ENCODE results near the gene NUDT3.

The NUDT3 gene

DNA sequence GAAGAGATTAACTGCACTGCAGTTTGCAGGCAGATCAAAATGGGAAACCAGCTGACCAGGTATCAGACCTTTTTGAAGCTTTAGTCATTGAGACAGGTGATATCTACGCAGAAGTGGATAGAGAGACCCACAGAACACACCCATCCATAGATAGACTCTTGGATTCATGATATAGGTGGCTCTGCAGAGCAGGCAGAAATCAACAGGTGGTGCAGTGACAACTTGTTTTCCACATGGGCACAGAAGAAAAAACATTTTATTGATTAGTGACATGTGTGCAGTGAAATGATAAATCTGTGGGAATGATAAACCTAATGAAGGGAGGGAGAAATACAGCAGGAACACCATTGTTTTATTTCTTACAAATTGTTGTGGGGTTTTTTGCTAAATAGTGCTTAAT is 45.2 kb downstream of the NUDT3 start:
- no peak for DNase-seq
- Histone ChIP-seq H3K4me3 (ENCODE audit: insufficient read depth, low read depth, low read length, poor library complexity, severe bottlenecking) (no peak overlapping the region), H3K36me3 (ENCODE audit: control insufficient read depth, insufficient read depth, low read length) (no peaks in the 10 kb centered on the region), H3K9me3 (ENCODE audit: control insufficient read depth, low read length) (no peaks in the 10 kb centered on the region), H3K4me1 (ENCODE audit: control insufficient read depth, insufficient read depth, low read length, poor library complexity, severe bottlenecking) (no peaks in the 10 kb centered on the region), H3K27me3 (replicated peaks; ENCODE audit: control insufficient read depth, insufficient read depth, low read length, poor library complexity, severe bottlenecking) (no peaks in the 10 kb centered on the region), H3K27ac (ENCODE audit: insufficient read depth, low read length, poor library complexity, severe bottlenecking) (no peak overlapping the region)

DNA sequence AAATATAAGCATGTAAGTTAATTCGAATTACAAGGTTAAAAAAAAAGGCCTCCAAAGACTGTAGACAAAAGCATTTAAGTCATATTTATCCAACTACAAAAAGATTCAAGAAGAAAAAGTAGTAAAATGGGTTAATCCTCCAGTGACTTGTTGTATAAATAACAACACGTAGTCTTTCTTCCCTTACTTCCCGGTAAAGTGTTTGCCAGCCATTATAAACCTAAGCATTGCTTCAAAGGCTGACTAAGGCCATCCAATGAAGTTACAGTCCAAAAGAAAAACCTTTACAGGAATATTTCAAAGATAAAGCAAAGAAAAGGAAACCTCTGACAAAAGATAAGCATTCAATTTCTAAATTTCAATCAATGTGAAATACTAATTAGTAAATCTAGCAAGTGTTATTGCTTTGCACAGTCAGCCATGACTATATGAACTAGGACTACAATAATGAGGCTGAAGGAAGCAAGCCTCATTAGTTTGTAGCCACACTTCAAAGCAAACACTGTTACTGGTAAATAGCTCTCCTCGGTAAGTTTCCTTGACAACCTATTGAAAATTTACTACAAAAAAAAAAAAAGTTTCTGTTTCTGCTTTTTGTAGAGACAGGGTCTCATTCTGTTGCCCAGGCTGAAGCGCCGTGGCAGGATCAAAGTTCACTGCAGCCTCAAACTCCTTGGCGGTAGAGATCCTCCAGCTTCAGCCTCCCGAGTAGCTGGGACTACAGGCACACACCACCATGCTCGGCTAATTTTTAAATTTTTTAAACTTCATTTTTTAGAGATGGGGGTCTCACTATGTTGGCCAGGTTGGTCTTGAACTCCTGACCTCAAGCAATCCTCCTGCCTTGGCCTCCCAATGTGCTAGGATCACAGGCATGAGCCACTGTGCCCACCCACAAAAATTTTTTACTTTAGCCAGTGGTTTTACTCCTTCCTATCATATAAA is 46.0 kb downstream of the NUDT3 start:
- DNase-seq = no peak

DNA sequence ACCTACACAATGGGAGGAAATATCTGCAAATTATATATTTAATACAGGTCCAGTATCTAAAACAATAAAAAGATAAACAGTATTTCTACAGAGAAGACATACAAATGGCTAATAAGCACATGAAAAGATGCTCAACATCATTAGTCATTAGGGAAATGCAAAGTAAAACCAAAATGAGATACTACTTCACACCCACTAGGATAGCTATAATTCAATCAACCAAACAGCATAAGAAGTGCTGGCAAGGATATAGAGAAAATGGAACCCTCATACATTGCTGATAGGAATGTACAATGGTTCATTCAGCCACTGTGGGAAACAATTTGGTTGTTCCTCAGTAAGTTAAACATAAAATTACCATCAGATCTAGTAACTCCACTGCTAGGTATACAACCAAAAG is 48.7 kb downstream of the NUDT3 start:
- H3K36me3 ChIP-seq (ENCODE audit: control insufficient read depth, insufficient read depth, low read length) = peaks cover 10% of the 10 kb centered on the region
- no peaks in the 10 kb centered on the region for H3K9me3 ChIP-seq (ENCODE audit: control insufficient read depth, low read length)
- H3K4me3 ChIP-seq (ENCODE audit: insufficient read depth, low read depth, low read length, poor library complexity, severe bottlenecking) = no peak overlapping the region
- no peak overlapping the region for H3K27ac ChIP-seq (ENCODE audit: insufficient read depth, low read length, poor library complexity, severe bottlenecking)
- H3K27me3 ChIP-seq (replicated peaks; ENCODE audit: control insufficient read depth, insufficient read depth, low read length, poor library complexity, severe bottlenecking) = no peaks in the 10 kb centered on the region
- DNase-seq = no peak
- H3K4me1 ChIP-seq (ENCODE audit: control insufficient read depth, insufficient read depth, low read length, poor library complexity, severe bottlenecking) = no peaks in the 10 kb centered on the region

More for the DNA sequence above, 46.0 kb downstream of the NUDT3 start:
- Histone ChIP-seq H3K4me3 (ENCODE audit: insufficient read depth, low read depth, low read length, poor library complexity, severe bottlenecking) (no peak overlapping the region), H3K27ac (ENCODE audit: insufficient read depth, low read length, poor library complexity, severe bottlenecking) (no peak overlapping the region), H3K27me3 (replicated peaks; ENCODE audit: control insufficient read depth, insufficient read depth, low read length, poor library complexity, severe bottlenecking) (no peaks in the 10 kb centered on the region), H3K9me3 (ENCODE audit: control insufficient read depth, low read length) (no peaks in the 10 kb centered on the region), H3K36me3 (ENCODE audit: control insufficient read depth, insufficient read depth, low read length) (no peaks in the 10 kb centered on the region), H3K4me1 (ENCODE audit: control insufficient read depth, insufficient read depth, low read length, poor library complexity, severe bottlenecking) (no peaks in the 10 kb centered on the region)

DNA sequence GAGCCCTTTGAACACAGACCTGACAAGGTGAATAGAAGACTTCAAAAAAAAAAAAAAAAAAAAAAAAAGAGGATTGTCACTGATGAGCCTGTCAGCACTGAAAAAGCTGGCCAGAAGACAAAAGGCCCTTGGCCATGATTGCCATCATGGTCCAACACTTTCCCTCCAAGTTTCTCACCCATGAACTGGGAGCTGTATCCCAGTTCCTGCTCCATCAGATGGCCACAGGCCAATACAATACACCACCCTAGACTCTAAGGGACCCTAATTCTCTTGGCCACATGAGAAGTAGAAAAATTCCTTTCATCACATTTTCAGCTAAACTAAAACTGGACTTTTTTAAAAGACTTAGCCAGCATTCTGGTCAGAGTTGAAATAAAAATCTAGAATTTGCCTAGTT is 50.2 kb downstream of the NUDT3 start:
- H3K9me3 ChIP-seq (ENCODE audit: control insufficient read depth, low read length) = no peaks in the 10 kb centered on the region
- no peak for DNase-seq
- H3K4me1 ChIP-seq (ENCODE audit: control insufficient read depth, insufficient read depth, low read length, poor library complexity, severe bottlenecking) = no peaks in the 10 kb centered on the region
- no peaks in the 10 kb centered on the region for H3K27me3 ChIP-seq (replicated peaks; ENCODE audit: control insufficient read depth, insufficient read depth, low read length, poor library complexity, severe bottlenecking)
- peaks cover 10% of the 10 kb centered on the region for H3K36me3 ChIP-seq (ENCODE audit: control insufficient read depth, insufficient read depth, low read length)
- H3K27ac ChIP-seq (ENCODE audit: insufficient read depth, low read length, poor library complexity, severe bottlenecking) = no peak overlapping the region
- no peak overlapping the region for H3K4me3 ChIP-seq (ENCODE audit: insufficient read depth, low read depth, low read length, poor library complexity, severe bottlenecking)

DNA sequence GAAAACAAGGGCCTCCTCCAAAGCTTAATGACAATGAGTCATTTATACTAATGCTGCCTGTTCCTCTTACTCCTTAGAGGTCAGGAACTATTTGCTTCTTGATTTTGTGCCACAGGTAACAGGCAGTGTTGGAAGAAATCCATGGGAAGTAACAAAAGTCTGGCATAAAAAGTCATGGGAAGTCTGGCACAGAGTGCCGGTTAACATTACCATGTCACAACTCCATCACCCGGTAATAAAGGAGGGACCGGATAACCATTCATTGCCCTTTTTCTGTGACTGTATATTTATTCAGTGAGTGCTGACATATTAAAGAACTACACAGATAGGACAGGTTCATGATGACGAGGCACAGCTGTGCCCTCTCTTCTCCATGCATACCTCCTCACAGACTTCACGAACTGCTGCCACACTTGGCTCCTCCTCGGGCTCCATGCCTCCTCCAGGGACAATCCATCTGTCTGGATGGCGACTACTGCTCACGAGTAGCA is 50.9 kb downstream of the NUDT3 start:
- no peaks in the 10 kb centered on the region for H3K9me3 ChIP-seq (ENCODE audit: control insufficient read depth, low read length)
- no peak overlapping the region for H3K4me3 ChIP-seq (ENCODE audit: insufficient read depth, low read depth, low read length, poor library complexity, severe bottlenecking)
- no peaks in the 10 kb centered on the region for H3K4me1 ChIP-seq (ENCODE audit: control insufficient read depth, insufficient read depth, low read length, poor library complexity, severe bottlenecking)
- no peak overlapping the region for H3K27ac ChIP-seq (ENCODE audit: insufficient read depth, low read length, poor library complexity, severe bottlenecking)
- peaks cover 10% of the 10 kb centered on the region for H3K36me3 ChIP-seq (ENCODE audit: control insufficient read depth, insufficient read depth, low read length)
- DNase-seq = no peak
- H3K27me3 ChIP-seq (replicated peaks; ENCODE audit: control insufficient read depth, insufficient read depth, low read length, poor library complexity, severe bottlenecking) = no peaks in the 10 kb centered on the region

DNA sequence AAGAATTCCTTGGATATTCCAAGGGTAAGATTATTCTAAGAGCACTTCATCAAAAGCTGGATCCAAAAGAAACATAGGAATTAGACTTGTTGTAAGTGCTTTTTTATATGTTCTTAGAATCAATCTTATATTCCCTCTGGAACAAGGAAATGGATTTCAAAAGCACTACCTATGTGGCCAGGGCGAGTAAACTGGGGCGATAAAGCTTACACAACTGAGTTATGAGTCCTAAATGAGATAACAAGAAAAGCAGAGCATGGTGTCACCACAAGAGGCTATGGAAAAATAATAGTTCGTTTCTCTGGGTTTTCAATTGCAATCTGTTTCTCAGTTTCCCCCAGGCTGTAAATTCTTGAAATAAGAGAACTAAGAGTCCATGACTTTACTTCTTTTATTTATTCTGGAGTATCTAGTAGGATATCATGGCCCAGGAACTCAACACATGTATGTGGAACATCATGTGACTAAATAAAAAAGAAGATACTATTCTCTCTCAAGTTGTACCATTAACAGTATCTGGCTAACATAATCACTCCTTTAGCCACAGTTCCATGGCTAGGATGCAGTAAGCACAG is 51.5 kb downstream of the NUDT3 start:
- no peak overlapping the region for H3K4me3 ChIP-seq (ENCODE audit: insufficient read depth, low read depth, low read length, poor library complexity, severe bottlenecking)
- no peak for DNase-seq
- H3K4me1 ChIP-seq (ENCODE audit: control insufficient read depth, insufficient read depth, low read length, poor library complexity, severe bottlenecking) = no peaks in the 10 kb centered on the region
- H3K27me3 ChIP-seq (replicated peaks; ENCODE audit: control insufficient read depth, insufficient read depth, low read length, poor library complexity, severe bottlenecking) = no peaks in the 10 kb centered on the region
- no peak overlapping the region for H3K27ac ChIP-seq (ENCODE audit: insufficient read depth, low read length, poor library complexity, severe bottlenecking)
- peaks cover 10% of the 10 kb centered on the region for H3K36me3 ChIP-seq (ENCODE audit: control insufficient read depth, insufficient read depth, low read length)
- H3K9me3 ChIP-seq (ENCODE audit: control insufficient read depth, low read length) = no peaks in the 10 kb centered on the region

DNA sequence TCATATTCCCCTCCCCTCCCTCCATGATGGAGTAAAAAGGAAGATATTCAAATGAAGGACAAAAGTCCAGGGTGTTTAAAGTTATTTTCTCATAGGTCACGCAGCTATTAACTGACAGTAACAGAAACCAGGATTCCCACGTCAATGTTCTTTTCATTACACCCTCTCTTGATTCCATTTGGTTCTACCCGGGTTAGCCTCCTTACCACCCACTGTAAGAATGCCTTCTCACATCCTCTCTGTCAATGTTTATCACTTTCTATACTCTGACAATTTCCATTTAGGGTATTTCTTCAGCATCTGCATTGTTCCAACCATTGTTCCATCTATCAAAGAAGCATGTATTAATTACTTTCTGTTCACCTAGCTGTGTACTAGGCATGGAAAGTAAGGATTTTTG is 52.1 kb downstream of the NUDT3 start:
- H3K27me3 ChIP-seq (replicated peaks; ENCODE audit: control insufficient read depth, insufficient read depth, low read length, poor library complexity, severe bottlenecking) = no peaks in the 10 kb centered on the region
- H3K27ac ChIP-seq (ENCODE audit: insufficient read depth, low read length, poor library complexity, severe bottlenecking) = no peak overlapping the region
- no peaks in the 10 kb centered on the region for H3K4me1 ChIP-seq (ENCODE audit: control insufficient read depth, insufficient read depth, low read length, poor library complexity, severe bottlenecking)
- H3K36me3 ChIP-seq (ENCODE audit: control insufficient read depth, insufficient read depth, low read length) = peaks cover 10% of the 10 kb centered on the region
- DNase-seq = no peak
- no peak overlapping the region for H3K4me3 ChIP-seq (ENCODE audit: insufficient read depth, low read depth, low read length, poor library complexity, severe bottlenecking)
- no peaks in the 10 kb centered on the region for H3K9me3 ChIP-seq (ENCODE audit: control insufficient read depth, low read length)

DNA sequence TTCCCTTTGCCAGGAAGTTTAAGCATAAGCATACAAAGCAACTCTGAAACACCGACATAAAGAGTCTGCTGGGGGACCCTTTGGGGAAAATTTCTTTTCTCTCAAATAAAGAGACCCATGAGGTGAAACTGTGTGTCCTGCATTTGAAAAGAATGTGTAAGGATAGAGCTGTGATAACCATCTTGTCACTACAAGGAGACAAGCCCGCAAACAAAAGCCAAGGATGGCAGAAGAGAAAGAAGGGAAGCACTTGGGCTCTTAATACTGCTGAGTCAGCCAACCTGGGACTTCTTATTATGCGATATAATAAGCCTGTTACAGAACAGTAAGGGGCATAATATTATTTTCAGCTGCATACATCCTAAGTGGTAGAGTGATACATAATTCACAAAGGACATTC is 52.5 kb downstream of the NUDT3 start:
- DNase-seq = no peak
- no peak overlapping the region for H3K27ac ChIP-seq (ENCODE audit: insufficient read depth, low read length, poor library complexity, severe bottlenecking)
- peaks cover 12% of the 10 kb centered on the region for H3K36me3 ChIP-seq (ENCODE audit: control insufficient read depth, insufficient read depth, low read length)
- no peaks in the 10 kb centered on the region for H3K27me3 ChIP-seq (replicated peaks; ENCODE audit: control insufficient read depth, insufficient read depth, low read length, poor library complexity, severe bottlenecking)
- no peaks in the 10 kb centered on the region for H3K9me3 ChIP-seq (ENCODE audit: control insufficient read depth, low read length)
- H3K4me1 ChIP-seq (ENCODE audit: control insufficient read depth, insufficient read depth, low read length, poor library complexity, severe bottlenecking) = no peaks in the 10 kb centered on the region
- no peak overlapping the region for H3K4me3 ChIP-seq (ENCODE audit: insufficient read depth, low read depth, low read length, poor library complexity, severe bottlenecking)

DNA sequence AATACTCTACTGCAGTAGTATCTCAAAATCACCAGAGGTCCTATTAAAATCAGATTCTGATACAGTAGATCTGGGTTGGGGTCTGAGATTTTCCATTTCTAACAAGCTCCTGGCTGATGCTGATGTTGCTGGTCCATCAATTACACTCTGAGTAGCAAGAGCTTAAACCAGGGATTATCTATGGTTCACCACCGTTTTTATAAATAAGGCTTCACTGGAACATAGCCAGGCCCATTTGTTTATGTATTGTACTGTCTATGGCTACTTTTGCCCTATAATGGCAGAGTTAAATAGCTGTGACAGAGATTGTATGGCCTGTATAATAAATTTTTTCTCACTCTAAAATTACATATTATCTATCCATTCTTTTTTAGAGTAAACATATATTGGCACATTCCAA is 53.0 kb downstream of the NUDT3 start:
- Histone ChIP-seq H3K4me1 (ENCODE audit: control insufficient read depth, insufficient read depth, low read length, poor library complexity, severe bottlenecking) (no peaks in the 10 kb centered on the region), H3K27ac (ENCODE audit: insufficient read depth, low read length, poor library complexity, severe bottlenecking) (no peak overlapping the region), H3K36me3 (ENCODE audit: control insufficient read depth, insufficient read depth, low read length) (peaks cover 16% of the 10 kb centered on the region), H3K4me3 (ENCODE audit: insufficient read depth, low read depth, low read length, poor library complexity, severe bottlenecking) (no peak overlapping the region), H3K27me3 (replicated peaks; ENCODE audit: control insufficient read depth, insufficient read depth, low read length, poor library complexity, severe bottlenecking) (no peaks in the 10 kb centered on the region), H3K9me3 (ENCODE audit: control insufficient read depth, low read length) (no peaks in the 10 kb centered on the region)
- no peak for DNase-seq

DNA sequence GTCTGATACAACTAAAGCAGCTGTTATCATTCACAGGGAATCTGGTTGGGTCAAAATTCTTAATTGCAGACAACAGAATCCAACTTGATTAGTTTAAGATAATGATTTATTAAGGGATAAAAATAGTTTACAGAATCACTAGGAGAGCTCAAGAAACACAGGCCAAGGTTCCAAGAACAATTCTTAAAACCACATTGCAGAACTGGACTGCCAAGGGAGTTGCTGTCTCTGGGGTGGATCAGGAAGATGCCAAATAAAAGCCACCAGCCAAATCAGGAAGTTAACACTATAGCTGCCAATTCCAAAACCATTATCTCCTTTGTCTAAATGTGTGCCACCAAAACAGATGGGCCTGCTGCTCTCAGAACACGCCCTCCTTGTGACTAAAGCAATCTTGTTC is 53.7 kb downstream of the NUDT3 start:
- no peak for DNase-seq
- H3K4me1 ChIP-seq (ENCODE audit: control insufficient read depth, insufficient read depth, low read length, poor library complexity, severe bottlenecking) = no peaks in the 10 kb centered on the region
- no peaks in the 10 kb centered on the region for H3K27me3 ChIP-seq (replicated peaks; ENCODE audit: control insufficient read depth, insufficient read depth, low read length, poor library complexity, severe bottlenecking)
- H3K4me3 ChIP-seq (ENCODE audit: insufficient read depth, low read depth, low read length, poor library complexity, severe bottlenecking) = no peak overlapping the region
- H3K9me3 ChIP-seq (ENCODE audit: control insufficient read depth, low read length) = no peaks in the 10 kb centered on the region
- H3K36me3 ChIP-seq (ENCODE audit: control insufficient read depth, insufficient read depth, low read length) = peaks cover 16% of the 10 kb centered on the region
- no peak overlapping the region for H3K27ac ChIP-seq (ENCODE audit: insufficient read depth, low read length, poor library complexity, severe bottlenecking)

All from effector memory CD4-positive, alpha-beta T cell (primary cell).